Activated CD4-positive, alpha-beta T cell treated with anti-CD3 and anti-CD28 coated beads, Interleukin-2, amount 10 ng/mL, durations not matched to agents 7 days and 5 days (primary cell): Measurements from ENCODE around the gene GRIK2. TPM values are rescaled to one million over a fixed set of nuclear protein-coding genes. Genes with fewer than 3 reads are reported as not detected.

ENCODE experiments used
- CTCF ChIA-PET: fragments of 350-600 bp; sonication (Branson Sonifier 250); formaldehyde crosslinking; loops from one replicate; lab custom pipeline; 2021; ENCODE audit warnings: antibody characterized with exemption; lab: Charles Lee
- POLR2A ChIA-PET: fragments of 350-600 bp; sonication (Branson Sonifier 250); formaldehyde crosslinking; loops from one replicate; lab custom pipeline; 2021; ENCODE audit warnings: antibody characterized with exemption; lab: Charles Lee
- DNase-seq: peaks from one replicate; pipeline ENCODE4 v3.0.0-alpha.2; 2020
- H3K27ac Mint-ChIP-seq: one replicate; pipeline ENCODE4 v1.8.0; 2021; ENCODE audit warnings: mild to moderate bottlenecking, moderate library complexity, mixed read lengths
- H3K27me3 Mint-ChIP-seq: one replicate; pipeline ENCODE4 v1.8.0; 2021; ENCODE audit warnings: mixed read lengths
- H3K36me3 Mint-ChIP-seq: one replicate; pipeline ENCODE4 v1.8.0; 2021; ENCODE audit warnings: low read depth, mixed read lengths
- H3K4me1 Mint-ChIP-seq: one replicate; pipeline ENCODE4 v1.8.0; 2021; ENCODE audit warnings: mixed read lengths
- H3K4me3 Mint-ChIP-seq: one replicate; pipeline ENCODE4 v1.8.0; 2021; ENCODE audit warnings: mild to moderate bottlenecking, moderate library complexity, mixed read lengths
- H3K9me3 Mint-ChIP-seq: one replicate; pipeline ENCODE4 v1.8.0; 2021; ENCODE audit warnings: mixed read lengths
- total RNA-seq, 2 experiments: library from RNA; stranded (reverse); gene quantifications; one replicate each; pipeline ENCODE4 v1.2.3, GENCODE V29; 2021

GRIK2 gene
- total RNA-seq, 2 experiments from 2014 or later = not detected

GRCh38 chr6:101539510-101540245 is 146.2 kb downstream of the GRIK2 start:
- ChIA-PET POLR2A (no interaction called here), CTCF (no interaction called here)
- Mint-ChIP-seq H3K4me3 (no peak overlapping the region), H3K36me3 (no peaks in the 10 kb centered on the region), H3K9me3 (no peaks in the 10 kb centered on the region), H3K27ac (no peak overlapping the region), H3K4me1 (no peaks in the 10 kb centered on the region), H3K27me3 (no peaks in the 10 kb centered on the region)
- DNase-seq = no peak

- Mint-ChIP-seq H3K36me3 (no peaks in the 10 kb centered on the region), H3K27me3 (no peaks in the 10 kb centered on the region), H3K4me1 (no peaks in the 10 kb centered on the region), H3K4me3 (no peak overlapping the region), H3K27ac (no peak overlapping the region), H3K9me3 (no peaks in the 10 kb centered on the region)
- DNase-seq = no peak
- POLR2A ChIA-PET = no interaction called here
- CTCF ChIA-PET = no interaction called here
Measured at GRCh38 chr6:101541894-101542293, 148.4 kb downstream of the GRIK2 start.

GRCh38 chr6:101543796-101544195 is 150.3 kb downstream of the GRIK2 start:
- Mint-ChIP-seq H3K4me1 (no peaks in the 10 kb centered on the region), H3K27ac (no peak overlapping the region), H3K9me3 (no peaks in the 10 kb centered on the region), H3K36me3 (no peaks in the 10 kb centered on the region), H3K4me3 (no peak overlapping the region), H3K27me3 (no peaks in the 10 kb centered on the region)
- POLR2A ChIA-PET = no interaction called here
- DNase-seq = no peak
- CTCF ChIA-PET = interaction anchor here (1.4 kb wide), 1 partner anchor 26 kb away, joined by 3 read pairs; no protein-coding TSS in a partner anchor

- DNase-seq = no peak
- Mint-ChIP-seq H3K9me3 (no peaks in the 10 kb centered on the region), H3K27ac (no peak overlapping the region), H3K4me3 (no peak overlapping the region), H3K4me1 (no peaks in the 10 kb centered on the region), H3K36me3 (no peaks in the 10 kb centered on the region), H3K27me3 (no peaks in the 10 kb centered on the region)
- ChIA-PET CTCF (interaction anchor here (1.4 kb wide), 1 partner anchor 27 kb away, joined by 3 read pairs; no protein-coding TSS in a partner anchor), POLR2A (no interaction called here)
Measured at GRCh38 chr6:101544286-101544685, 150.8 kb downstream of the GRIK2 start.

GRCh38 chr6:101545191-101545590 is 151.7 kb downstream of the GRIK2 start:
- Mint-ChIP-seq H3K4me3 (no peak overlapping the region), H3K9me3 (no peaks in the 10 kb centered on the region), H3K36me3 (no peaks in the 10 kb centered on the region), H3K27ac (no peak overlapping the region), H3K27me3 (no peaks in the 10 kb centered on the region), H3K4me1 (no peaks in the 10 kb centered on the region)
- no peak for DNase-seq
- CTCF ChIA-PET = no interaction called here
- POLR2A ChIA-PET = no interaction called here

GRCh38 chr6:101550451-101550850 is 156.9 kb downstream of the GRIK2 start:
- H3K27ac Mint-ChIP-seq = no peak overlapping the region
- H3K4me1 Mint-ChIP-seq = no peaks in the 10 kb centered on the region
- CTCF ChIA-PET = no interaction called here
- POLR2A ChIA-PET = no interaction called here
- no peaks in the 10 kb centered on the region for H3K9me3 Mint-ChIP-seq
- no peak overlapping the region for H3K4me3 Mint-ChIP-seq
- no peak for DNase-seq
- H3K36me3 Mint-ChIP-seq = no peaks in the 10 kb centered on the region
- H3K27me3 Mint-ChIP-seq = no peaks in the 10 kb centered on the region

- no peaks in the 10 kb centered on the region for H3K36me3 Mint-ChIP-seq
- no peaks in the 10 kb centered on the region for H3K9me3 Mint-ChIP-seq
- H3K4me3 Mint-ChIP-seq = no peak overlapping the region
- DNase-seq = no peak
- ChIA-PET CTCF (no interaction called here), POLR2A (no interaction called here)
- H3K4me1 Mint-ChIP-seq = no peaks in the 10 kb centered on the region
- H3K27me3 Mint-ChIP-seq = no peaks in the 10 kb centered on the region
- no peak overlapping the region for H3K27ac Mint-ChIP-seq
Measured at GRCh38 chr6:101554231-101554630, 160.7 kb downstream of the GRIK2 start.

- POLR2A ChIA-PET = no interaction called here
- CTCF ChIA-PET = no interaction called here
- H3K4me1 Mint-ChIP-seq = no peaks in the 10 kb centered on the region
Measured at GRCh38 chr6:101558712-101559111, 165.2 kb downstream of the GRIK2 start.

GRCh38 chr6:101572627-101573026 is 179.1 kb downstream of the GRIK2 start:
- no peak overlapping the region for H3K27ac Mint-ChIP-seq
- H3K36me3 Mint-ChIP-seq = no peaks in the 10 kb centered on the region

More at GRCh38 chr6:101558712-101559111, 165.2 kb downstream of the GRIK2 start:
- no peaks in the 10 kb centered on the region for H3K36me3 Mint-ChIP-seq
- H3K27me3 Mint-ChIP-seq = no peaks in the 10 kb centered on the region
- H3K9me3 Mint-ChIP-seq = no peaks in the 10 kb centered on the region
- H3K27ac Mint-ChIP-seq = no peak overlapping the region
- DNase-seq = no peak
- H3K4me3 Mint-ChIP-seq = no peak overlapping the region

GRCh38 chr6:101577091-101577490 is 183.6 kb downstream of the GRIK2 start:
- POLR2A ChIA-PET = no interaction called here

More at GRCh38 chr6:101572627-101573026, 179.1 kb downstream of the GRIK2 start:
- H3K27me3 Mint-ChIP-seq = no peaks in the 10 kb centered on the region
- H3K9me3 Mint-ChIP-seq = no peaks in the 10 kb centered on the region
- H3K4me3 Mint-ChIP-seq = no peak overlapping the region
- no peaks in the 10 kb centered on the region for H3K4me1 Mint-ChIP-seq
- ChIA-PET POLR2A (no interaction called here), CTCF (no interaction called here)
- no peak for DNase-seq

GRCh38 chr6:101578306-101578705 is 184.8 kb downstream of the GRIK2 start:
- POLR2A ChIA-PET = no interaction called here
- H3K9me3 Mint-ChIP-seq = no peaks in the 10 kb centered on the region

More at GRCh38 chr6:101577091-101577490, 183.6 kb downstream of the GRIK2 start:
- Mint-ChIP-seq H3K4me3 (no peak overlapping the region), H3K27ac (no peak overlapping the region), H3K27me3 (no peaks in the 10 kb centered on the region), H3K9me3 (no peaks in the 10 kb centered on the region), H3K36me3 (no peaks in the 10 kb centered on the region), H3K4me1 (no peaks in the 10 kb centered on the region)
- DNase-seq = no peak
- CTCF ChIA-PET = no interaction called here

GRCh38 chr6:101582792-101583191 is 189.3 kb downstream of the GRIK2 start:
- no peaks in the 10 kb centered on the region for H3K36me3 Mint-ChIP-seq
- ChIA-PET CTCF (no interaction called here), POLR2A (no interaction called here)
- H3K4me3 Mint-ChIP-seq = no peak overlapping the region
- H3K27ac Mint-ChIP-seq = no peak overlapping the region
- H3K9me3 Mint-ChIP-seq = no peaks in the 10 kb centered on the region
- DNase-seq = no peak
- H3K27me3 Mint-ChIP-seq = no peaks in the 10 kb centered on the region
- no peaks in the 10 kb centered on the region for H3K4me1 Mint-ChIP-seq

More at GRCh38 chr6:101578306-101578705, 184.8 kb downstream of the GRIK2 start:
- Mint-ChIP-seq H3K27ac (no peak overlapping the region), H3K4me1 (no peaks in the 10 kb centered on the region), H3K27me3 (no peaks in the 10 kb centered on the region), H3K4me3 (no peak overlapping the region), H3K36me3 (no peaks in the 10 kb centered on the region)
- CTCF ChIA-PET = no interaction called here
- no peak for DNase-seq

GRCh38 chr6:101585501-101585900 is 192.0 kb downstream of the GRIK2 start:
- Mint-ChIP-seq H3K27ac (no peak overlapping the region), H3K9me3 (no peaks in the 10 kb centered on the region)

GRCh38 chr6:101588343-101588742 is 194.8 kb downstream of the GRIK2 start:
- POLR2A ChIA-PET = no interaction called here
- Mint-ChIP-seq H3K27me3 (no peaks in the 10 kb centered on the region), H3K4me3 (no peak overlapping the region)

More at GRCh38 chr6:101585501-101585900, 192.0 kb downstream of the GRIK2 start:
- Mint-ChIP-seq H3K27me3 (no peaks in the 10 kb centered on the region), H3K36me3 (no peaks in the 10 kb centered on the region), H3K4me3 (no peak overlapping the region), H3K4me1 (no peaks in the 10 kb centered on the region)
- POLR2A ChIA-PET = no interaction called here
- CTCF ChIA-PET = no interaction called here
- DNase-seq = no peak

More at GRCh38 chr6:101588343-101588742, 194.8 kb downstream of the GRIK2 start:
- Mint-ChIP-seq H3K36me3 (no peaks in the 10 kb centered on the region), H3K4me1 (no peaks in the 10 kb centered on the region), H3K27ac (no peak overlapping the region), H3K9me3 (no peaks in the 10 kb centered on the region)
- no peak for DNase-seq
- CTCF ChIA-PET = no interaction called here
